H1 (cell line): ENCODE results near the gene PHC2. TPM values are rescaled to one million over a fixed set of nuclear protein-coding genes. Genes with fewer than 3 reads are reported as not detected.

Experiments
- ATF2 ChIP-seq: IDR thresholded peaks from 2 replicates; pipeline ENCODE4 v1.6.1; 2012; ENCODE audit warnings: low read length, inconsistent platforms
- ATF3 ChIP-seq: IDR thresholded peaks from 2 replicates; pipeline ENCODE4 v1.6.1; 2011; ENCODE audit warnings: low read depth, mild to moderate bottlenecking, low read length; ENCODE audit not compliant: insufficient read depth
- BACH1 ChIP-seq: IDR thresholded peaks from 2 replicates; pipeline ENCODE4 v1.6.1; 2012; ENCODE audit warnings: low read length, improper control_type of control experiment
- CREB1 ChIP-seq: IDR thresholded peaks from 2 replicates; pipeline ENCODE4 v1.6.1; 2012; ENCODE audit warnings: inconsistent platforms
- GTF2F1 ChIP-seq: IDR thresholded peaks from 2 replicates; pipeline ENCODE4 v1.6.1; 2012; ENCODE audit warnings: low read depth, low read length, improper control_type of control experiment, borderline replicate concordance
- NRF1 ChIP-seq: IDR thresholded peaks from 2 replicates; pipeline ENCODE4 v1.6.1; 2011; ENCODE audit warnings: mild to moderate bottlenecking, low read depth, low read length, improper control_type of control experiment
- RAD21 ChIP-seq, 2 experiments: IDR thresholded peaks in 1 of 2; conservative IDR thresholded peaks in 1 of 2; 2 replicates each; pipeline ENCODE4 v1.6.1; 2011; ENCODE audit warnings: low read depth in 2 of 2, low read length in 2 of 2, improper control_type of control experiment in 1 of 2, inconsistent platforms in 1 of 2, mild to moderate bottlenecking in 1 of 2, moderate library complexity in 1 of 2
- TAF7 ChIP-seq: optimal IDR thresholded peaks from 2 replicates; pipeline ENCODE3; 2011; ENCODE audit warnings: low read depth, mild to moderate bottlenecking, inconsistent platforms, low read length, moderate library complexity, borderline replicate concordance
- polyA plus RNA-seq, 7 experiments: library from polyadenylated mRNA; depleted of rRNA in 3 of 7; stranded (reverse) in 5 of 7; unstranded in 2 of 7; fragments of >200 nt in 5 of 7; fragments of 200-250 nt in 2 of 7; gene quantifications; 1 replicate in 5 of 7; 2 replicates in 1 of 7; 4 replicates in 1 of 7; pipeline versions ENCODE4 v1.2.1 to v1.2.3, GENCODE V29; 2011 to 2013; ENCODE audit warnings: missing spikeins in 2 of 7, mixed read lengths in 2 of 7
- total RNA-seq: library from RNA; stranded (reverse); fragmentation: NEBNext Ultra II Directional; extraction: Animal tissue kit (Norgen Biotek cat#: 25700); gene quantifications from 2 replicates; pipeline ENCODE4 v1.2.1, GENCODE V29; 2021

Gene PHC2
- total and polyA plus RNA-seq, 2 of the 8 experiments (the other 6 are each of a cell fraction or from before 2014, with no cell fraction given), result 5.6 to 14.2 TPM

DNA sequence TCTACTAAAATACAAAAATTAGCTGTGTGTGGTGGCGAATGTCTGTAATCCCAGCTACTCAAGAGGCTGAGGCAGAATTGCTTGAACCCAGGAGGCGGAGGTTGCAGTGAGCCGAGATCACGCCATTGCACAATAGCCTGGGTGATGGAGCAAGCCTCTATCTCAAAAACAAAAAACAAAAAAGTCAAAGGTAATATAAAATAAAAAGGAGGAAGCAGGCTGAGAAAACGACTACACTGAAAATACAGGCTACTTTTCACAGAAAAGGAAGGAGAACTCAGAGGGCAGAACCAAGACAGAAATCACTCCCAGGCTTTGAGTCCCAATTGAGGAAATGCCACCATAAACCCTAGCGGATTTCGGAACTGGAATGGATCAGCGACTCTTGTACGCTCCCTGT lies 104.1 kb downstream of the PHC2 start (continued):
- TF ChIP-seq ATF2 (no peak), RAD21 (IDR thresholded peaks at IDR 0.05 in 1 of 2, conservative IDR thresholded peaks at IDR 0.05 in 1 of 2; ENCODE audit: low read depth in 2 of 2, low read length in 2 of 2) (no peak), TAF7 (no peak), BACH1 (no peak), CREB1 (no peak), ATF3 (no peak), GTF2F1 (no peak), NRF1 (no peak)
